K562 (cell line): ENCODE results near the gene VEZF1. TPM values are rescaled to one million over a fixed set of nuclear protein-coding genes. Genes with fewer than 3 reads are reported as not detected.

Experiments
- ATAC-seq: fragments of 200-7000 bp; cut with Tn5 transposase; 3 replicates; pipeline ENCODE4 v1.9.1; 2020; ENCODE audit warnings: moderate library complexity
- BruUV-seq: library from RNA; stranded (reverse); fragments of 400-500 nt; replicated peaks from 2 replicates; lab custom pipeline; 2021; lab: Mats Ljungman, UMichigan
- CTCF ChIA-PET: fragments of 300-600 bp; formaldehyde crosslinking; extraction: SDS; loops from one replicate; lab custom pipeline; 2021; ENCODE audit warnings: low intra/inter-chr PET ratio; lab: Yijun Ruan, JAX
- POLR2A ChIA-PET: fragments of 300-600, 350-650 bp; sonication (Branson Sonifier 250); formaldehyde crosslinking; extraction: SDS; loops from one replicate; lab custom pipeline; 2021; ENCODE audit warnings: antibody characterized with exemption, inconsistent platforms; lab: Yijun Ruan, JAX
- DNase-seq, 4 experiments: peaks; one replicate each; pipeline versions ENCODE4 v3.0.0 to v3.0.0-alpha.2; 2011 to 2018; ENCODE audit warnings: low spot score in 3 of 4, mixed read lengths in 3 of 4; ENCODE audit errors: extremely low read depth in 1 of 4
- FAIRE-seq: peaks from 2 replicates; lab custom pipeline; 2011; peaks lifted over from hg19 to GRCh38; lab: Jason Lieb, UNC
- H2AFZ ChIP-seq: 2 replicates; pipeline ENCODE4 v1.6.0; 2011; ENCODE audit warnings: low read depth, low read length, control low read depth, inconsistent platforms
- H3K27ac ChIP-seq: fragments of 200-600 bp; 3 replicates; pipeline ENCODE4 v1.8.0; 2011; ENCODE audit warnings: low read depth, mild to moderate bottlenecking, control low read depth, inconsistent platforms, low read length, moderate library complexity, mixed read lengths; ENCODE audit errors: extremely low read depth
- H3K27me3 ChIP-seq, 2 experiments: fragments of 300-600 bp in 1 of 2; 2 replicates in 1 of 2; 3 replicates in 1 of 2; pipeline versions ENCODE4 v1.6.0 to v1.8.0; 2011; ENCODE audit warnings: inconsistent platforms in 2 of 2, low read length in 2 of 2, mild to moderate bottlenecking in 1 of 2, mixed read lengths in 1 of 2, moderate library complexity in 1 of 2; ENCODE audit not compliant: control insufficient read depth in 2 of 2, insufficient read depth in 2 of 2
- H3K36me3 ChIP-seq: fragments of 300-600 bp; 3 replicates; pipeline ENCODE4 v1.8.0; 2011; ENCODE audit warnings: mild to moderate bottlenecking, low read length, inconsistent platforms; ENCODE audit not compliant: control insufficient read depth, insufficient read depth
- H3K4me1 ChIP-seq, 2 experiments: fragments of 200-600 bp in 1 of 2; replicated peaks in 1 of 2; 2 replicates in 1 of 2; 3 replicates in 1 of 2; pipeline versions ENCODE4 v1.5.1 to v1.8.0; 2011; ENCODE audit warnings: inconsistent platforms in 2 of 2, low read length in 2 of 2, mild to moderate bottlenecking in 1 of 2, mixed read lengths in 1 of 2, moderate library complexity in 1 of 2; ENCODE audit not compliant: control insufficient read depth in 2 of 2, insufficient read depth in 2 of 2
- H3K4me2 ChIP-seq: 2 replicates; pipeline ENCODE4 v1.6.1; 2011; ENCODE audit warnings: low read length, control low read depth, inconsistent platforms, mixed read lengths; ENCODE audit not compliant: insufficient read depth
- H3K4me3 ChIP-seq: fragments of 200-600 bp; sonication (generic), shearing (Covaris generic); 2 replicates; pipeline ENCODE4 v1.5.1; 2016; ENCODE audit warnings: control low read depth, inconsistent platforms
- H3K79me2 ChIP-seq: fragments of 200-600 bp; 3 replicates; pipeline ENCODE4 v1.8.0; 2011; ENCODE audit warnings: low read length, inconsistent platforms; ENCODE audit not compliant: control insufficient read depth, insufficient read depth
- H3K9ac ChIP-seq, 2 experiments: 2 replicates each; pipeline versions ENCODE4 v1.6.0 to v1.6.1; 2011; ENCODE audit warnings: low read depth in 2 of 2, low read length in 2 of 2, control low read depth in 1 of 2, inconsistent platforms in 1 of 2, mild to moderate bottlenecking in 1 of 2, mixed read lengths in 1 of 2; ENCODE audit not compliant: insufficient read depth in 1 of 2
- H3K9me1 ChIP-seq: one replicate; pipeline ENCODE4 v1.6.0; 2011; ENCODE audit warnings: inconsistent platforms, mild to moderate bottlenecking, low read length, moderate library complexity; ENCODE audit not compliant: control insufficient read depth, insufficient read depth
- H3K9me3 ChIP-seq: replicated peaks from 2 replicates; pipeline ENCODE4 v1.5.1; 2011; ENCODE audit warnings: low read depth, low read length, inconsistent platforms; ENCODE audit not compliant: control insufficient read depth, insufficient read depth
- H4K20me1 ChIP-seq: replicated peaks from 2 replicates; pipeline ENCODE4 v1.6.1; 2011; ENCODE audit warnings: low read length, inconsistent platforms, mixed read lengths; ENCODE audit not compliant: control insufficient read depth, insufficient read depth
- ARID1B ChIP-seq: fragments of 450-650 bp; IDR thresholded peaks from 2 replicates; pipeline ENCODE4 v1.6.1; 2016; ENCODE audit warnings: antibody characterized with exemption, mild to moderate bottlenecking, inconsistent platforms
- DLX4 ChIP-seq: fragments of 250-450 bp; sonication (Bioruptor Pico); IDR thresholded peaks from 2 replicates; pipeline ENCODE4 v1.6.1; 2021; ENCODE audit warnings: mild to moderate bottlenecking
- ERF ChIP-seq: fragments of 450-650 bp; formaldehyde crosslinking; IDR thresholded peaks from 2 replicates; pipeline ENCODE4 v1.4.0; 2020; ENCODE audit warnings: mild to moderate bottlenecking, mixed read lengths
- KHSRP ChIP-seq: fragments of 450-650 bp; IDR thresholded peaks from 2 replicates; pipeline ENCODE4 v1.6.1; 2017
- MXI1 ChIP-seq: IDR thresholded peaks from 2 replicates; pipeline ENCODE4 v1.6.1; 2011; ENCODE audit warnings: low read depth, mild to moderate bottlenecking, improper control_type of control experiment, low read length
- ZBTB5 ChIP-seq: fragments of 450-650 bp; IDR thresholded peaks from 2 replicates; pipeline ENCODE4 v1.6.1; 2017; ENCODE audit warnings: antibody characterized with exemption
- ZNF174 ChIP-seq: fragments of 250-450 bp; sonication (Bioruptor Pico); IDR thresholded peaks from 2 replicates; pipeline ENCODE4 v1.4.0; 2020; ENCODE audit warnings: mild to moderate bottlenecking
- ZNF318 ChIP-seq, 2 experiments: fragments of 450-650 bp; IDR thresholded peaks; 2 replicates each; pipeline ENCODE4 v1.6.1; 2016; ENCODE audit warnings: mild to moderate bottlenecking in 2 of 2, borderline replicate concordance in 1 of 2, low read depth in 1 of 2, moderate library complexity in 1 of 2
- WGBS: fragments of 100-300 bp; shearing (Covaris generic); methylation state at CpG from one replicate; pipeline ENCODE4 v1.1.6; 2016; ENCODE audit warnings: low coverage, mixed read lengths; ENCODE audit not compliant: insufficient coverage; ENCODE audit errors: missing lambda C conversion rate; 5-methylcytosine and 5-hydroxymethylcytosine counted together
- in situ Hi-C: fragments of 300-500 bp; cut with MboI; formaldehyde crosslinking; loops from 4 replicates; pipeline ENCODE4 v1.15.0; 2018; ENCODE audit warnings: inconsistent platforms, mixed read lengths
- intact Hi-C: fragments of 100-400 bp; cut with micrococcal nuclease; formaldehyde crosslinking; loops from 2 replicates; pipeline ENCODE4 v1.14.2; 2022
- polyA plus RNA-seq, 8 experiments: library from polyadenylated mRNA; depleted of rRNA in 4 of 8; stranded (reverse) in 5 of 8; unstranded in 3 of 8; fragments of >200 nt; fragmentation: Nextera tagmentation in 2 of 8; fragmentation: Illumina TruSeq in 1 of 8; extraction: Ambion mirVana in 2 of 8; extraction: Trizol in 1 of 8; gene quantifications; 2 replicates each; pipeline versions ENCODE4 v1.2.1 to v1.2.3, GENCODE V29; 2011 to 2014; ENCODE audit warnings: inconsistent platforms in 1 of 8, missing spikeins in 1 of 8
- total RNA-seq, 7 experiments: library from RNA; depleted of rRNA in 6 of 7; stranded (reverse); fragments of >200 nt in 6 of 7; fragmentation: Illumina TruSeq in 2 of 7; extraction: Trizol in 2 of 7; gene quantifications; 2 replicates each; pipeline versions ENCODE4 v1.2.1 to v1.2.3, GENCODE V29; 2011 to 2021; ENCODE audit warnings: low replicate concordance in 1 of 7

Gene VEZF1
- total and polyA plus RNA-seq, 9 of the 15 experiments (the other 6 are each of a cell fraction or from before 2014, with no cell fraction given) = 9.5 to 33.4 (median 22.1) TPM

- H3K27me3 ChIP-seq = peaks cover 30 to 56% of the 10 kb centered on the region in 2 experiments
- BruUV-seq = no TSS peak
- no peak for TF ChIP-seq ZNF318 (IDR thresholded peaks at IDR 0.05; ENCODE audit: borderline replicate concordance in 1 of 2, low read depth in 1 of 2)
- TF ChIP-seq DLX4 = no peak
- no peak for TF ChIP-seq MXI1
- no peak for TF ChIP-seq KHSRP
- TF ChIP-seq ERF (CRISPR knock-in tag) = no peak
- no peak for TF ChIP-seq ZBTB5
- TF ChIP-seq ZNF174 (CRISPR knock-in tag) = no peak
- no peak for TF ChIP-seq ARID1B
These were observed 30.8 kb downstream of the VEZF1 start for GRCh38 chr17:57957120-57957850.

More at GRCh38 chr17:57957120-57957850, 30.8 kb downstream of the VEZF1 start:
- in situ Hi-C loops = no loop called here
- Histone ChIP-seq H4K20me1 (no peaks in the 10 kb centered on the region), H2AFZ (no peak overlapping the region), H3K36me3 (no peaks in the 10 kb centered on the region), H3K4me2 (no peak overlapping the region), H3K79me2 (no peaks in the 10 kb centered on the region), H3K4me3 (no peak overlapping the region), H3K9ac (no peak overlapping the region), H3K9me3 (no peaks in the 10 kb centered on the region), H3K27ac (no peak overlapping the region), H3K9me1 (no peaks in the 10 kb centered on the region), H3K4me1 (peaks cover 0 to 13% of the 10 kb centered on the region in 2 experiments; a peak in 3 of 5 replicates)
- ATAC-seq = no peak
- intact Hi-C loops = no loop called here
- WGBS = 33% methylated on average over 8 of the region's 8 CpGs
- POLR2A ChIA-PET = interaction anchor here (0.5 to 0.7 kb wide), 3 partner anchors 29 to 1429 kb away, joined by 3 read pairs; no protein-coding TSS in a partner anchor
- no peak for FAIRE-seq
- CTCF ChIA-PET = no interaction called here
- DNase-seq = no peak
